ENCODE results near the gene DHX58.

The DHX58 gene

DNA sequence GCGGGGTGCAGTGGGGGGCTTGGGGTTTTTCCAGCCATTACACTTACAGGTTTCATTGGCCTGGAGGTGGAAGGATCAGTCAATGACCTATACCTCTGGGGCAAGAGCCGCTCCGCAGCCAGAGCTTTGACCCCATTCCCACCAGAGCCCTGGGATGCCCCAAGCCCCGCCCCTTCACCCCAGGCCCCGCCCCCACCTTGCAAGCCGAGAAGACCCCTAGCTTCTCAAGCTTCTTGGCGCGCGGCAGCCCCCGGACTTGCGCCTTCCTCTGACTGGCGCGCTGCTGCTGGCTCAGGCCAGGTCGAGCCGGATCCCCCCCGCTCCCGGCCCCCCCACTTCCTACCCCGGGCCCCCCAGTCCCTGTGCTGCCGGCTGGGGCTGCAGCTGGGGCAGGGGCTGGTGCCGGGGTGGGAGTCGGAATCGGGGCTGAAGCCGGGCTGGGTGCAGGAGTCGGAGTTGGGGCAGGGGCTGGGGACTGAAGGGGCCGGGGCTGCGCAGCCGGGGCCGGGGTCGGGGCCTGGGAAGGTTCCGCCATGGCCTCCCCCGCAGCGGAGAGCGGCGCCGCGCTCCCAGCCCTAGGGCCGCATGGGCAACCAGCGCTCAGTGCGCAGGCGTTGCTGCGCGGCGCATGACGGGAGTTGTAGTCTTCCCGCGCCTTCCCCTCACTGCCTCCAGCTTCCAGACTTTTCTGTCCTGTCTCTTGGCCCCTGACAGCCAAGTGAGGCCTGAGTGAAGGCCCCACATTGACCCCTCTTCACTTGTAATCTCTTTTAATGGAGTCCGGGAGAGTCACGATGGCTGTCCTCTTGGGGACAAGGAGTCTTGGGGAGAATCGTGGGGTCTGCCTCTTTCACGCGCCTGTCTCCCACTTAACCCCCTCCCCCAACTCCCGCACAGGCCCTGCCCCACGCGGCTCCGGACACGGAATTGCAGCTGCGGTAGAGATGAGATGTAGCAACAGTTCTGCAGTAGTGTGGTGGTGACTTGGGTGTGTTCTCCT, 8.6 kb upstream of the DHX58 start, which contains the start of gene KAT2A:
Gene KAT2A, minus strand, starts transcription at position 598 of the 1,000 bp plus-strand sequence. Its CDS starts 63 bp downstream, at position 535.
- Mint-ChIP-seq H3K4me1 (peaks cover 17% of the 10 kb centered on the region), H3K9me3 (no peaks in the 10 kb centered on the region), H3K4me3 (peak within 1 kb of the TSS; percentile 77), H3K36me3 (peaks cover 17% of the 10 kb centered on the region), H3K27ac (peak within 1 kb of the TSS; percentile 47), H3K27me3 (no peaks in the 10 kb centered on the region)
- DNase-seq (ENCODE audit: low spot score in 2 of 2) (peak; percentile 65 to 73), ATAC-seq (ENCODE audit: low read depth) (peak; percentile 84)

DNA sequence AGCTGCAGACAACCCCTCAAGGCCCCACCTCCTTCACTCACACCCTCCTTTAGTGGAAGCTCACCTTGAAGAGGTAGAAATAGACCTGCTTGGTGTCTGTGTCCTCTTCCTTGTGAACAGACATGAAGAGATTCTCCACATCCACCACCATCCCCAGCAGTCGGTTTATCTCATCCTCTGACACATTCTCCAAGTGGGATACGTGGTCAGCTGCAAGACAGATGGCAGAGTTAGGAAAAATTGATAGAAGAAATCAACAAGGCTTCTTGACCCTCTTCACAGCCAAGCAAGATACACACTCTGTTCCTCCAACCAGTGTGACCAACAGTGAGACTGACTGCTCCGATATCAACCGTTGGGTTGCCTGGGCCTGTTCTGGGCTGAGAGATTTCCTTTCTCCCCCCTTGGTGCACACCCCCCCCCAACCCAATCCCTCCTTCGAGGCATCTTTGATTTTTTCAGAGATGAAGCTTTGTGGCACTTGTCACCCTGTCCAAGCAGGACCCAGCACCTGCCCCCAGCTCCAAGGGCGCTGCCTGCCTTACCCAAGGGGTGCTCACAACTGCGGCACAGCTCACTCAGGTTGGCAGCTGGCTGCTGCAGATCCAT, 7.8 kb upstream of the DHX58 start:
- ATAC-seq (ENCODE audit: low read depth) (no peak), DNase-seq (ENCODE audit: low spot score in 2 of 2) (no peak)
- Mint-ChIP-seq H3K9me3 (no peaks in the 10 kb centered on the region), H3K36me3 (peaks cover 10% of the 10 kb centered on the region), H3K27me3 (no peaks in the 10 kb centered on the region), H3K4me1 (peaks cover 25% of the 10 kb centered on the region), H3K4me3 (peak overlapping the region; percentile 52), H3K27ac (no peak overlapping the region)

DNA sequence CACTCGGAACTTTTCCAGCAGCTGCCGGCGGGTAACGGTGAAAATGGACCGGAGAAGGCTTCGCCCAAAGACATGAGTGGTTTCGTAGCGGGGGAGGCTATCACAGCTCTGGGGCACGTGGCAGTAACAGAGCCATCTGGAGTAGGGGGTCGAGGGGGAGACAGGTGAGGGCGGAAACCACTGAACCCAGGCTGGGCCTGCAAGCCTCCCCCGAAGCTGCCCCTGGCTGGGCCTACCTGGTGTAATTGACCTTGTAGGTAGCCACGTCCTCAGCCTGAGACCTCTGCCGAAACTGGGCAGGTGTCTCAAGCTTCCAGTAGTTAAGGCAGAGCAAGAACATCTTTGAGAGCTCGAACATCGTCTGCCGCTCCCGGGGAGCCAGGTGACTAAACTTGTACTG, 6.8 kb upstream of the DHX58 start:
- DNase-seq (ENCODE audit: low spot score in 2 of 2): no peak
- no peaks in the 10 kb centered on the region for H3K9me3 Mint-ChIP-seq
- H3K4me3 Mint-ChIP-seq: no peak overlapping the region
- no peak overlapping the region for H3K27ac Mint-ChIP-seq
- no peak for ATAC-seq (ENCODE audit: low read depth)
- H3K36me3 Mint-ChIP-seq: peaks cover 8% of the 10 kb centered on the region
- no peaks in the 10 kb centered on the region for H3K27me3 Mint-ChIP-seq
- peaks cover 30% of the 10 kb centered on the region for H3K4me1 Mint-ChIP-seq

DNA sequence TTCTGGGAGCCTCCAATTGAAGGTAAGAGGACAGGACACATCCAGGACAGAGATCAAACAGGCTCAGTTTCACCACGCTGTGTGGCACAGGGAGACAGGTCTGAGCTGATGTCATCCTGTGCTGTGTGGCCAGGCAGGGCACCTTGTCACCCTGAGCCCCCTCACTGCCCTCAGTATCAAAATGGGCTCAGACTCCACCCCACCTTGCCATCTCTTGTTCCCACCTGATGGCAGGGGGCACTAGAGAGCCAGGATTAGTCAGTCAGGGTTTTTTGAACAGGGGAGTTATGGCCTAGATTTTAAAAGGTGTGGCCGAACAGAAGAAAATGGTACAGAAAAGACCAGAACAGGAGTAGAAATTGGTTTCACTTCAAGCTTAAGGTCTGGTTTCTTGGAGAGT, 6.0 kb upstream of the DHX58 start:
- Mint-ChIP-seq H3K4me3 (peak overlapping the region; percentile 33), H3K27ac (no peak overlapping the region), H3K4me1 (peaks cover 32% of the 10 kb centered on the region)

DNA sequence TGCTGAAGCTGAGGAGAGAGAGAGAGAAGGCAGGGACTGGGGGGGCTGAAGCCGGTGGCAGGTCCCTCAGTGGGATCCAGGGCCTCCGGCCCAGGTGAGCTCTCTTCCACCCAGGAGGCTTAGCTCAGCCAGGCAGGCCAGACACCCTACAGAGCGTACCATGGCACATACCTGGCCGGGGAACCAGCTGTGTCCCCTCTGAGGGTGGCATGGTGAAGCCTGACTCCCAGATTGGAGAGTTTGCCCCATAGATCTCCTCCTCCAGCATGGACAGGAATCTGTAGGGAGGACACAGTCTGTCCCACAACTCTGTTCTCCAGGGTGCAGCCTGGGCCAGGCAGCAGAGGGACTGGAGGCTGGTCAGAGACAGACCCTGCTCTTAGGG, 5.6 kb upstream of the DHX58 start:
- H3K27me3 Mint-ChIP-seq: no peaks in the 10 kb centered on the region
- peaks cover 32% of the 10 kb centered on the region for H3K4me1 Mint-ChIP-seq
- no peaks in the 10 kb centered on the region for H3K9me3 Mint-ChIP-seq
- DNase-seq (ENCODE audit: low spot score in 2 of 2): no peak
- H3K27ac Mint-ChIP-seq: no peak overlapping the region
- peaks cover 8% of the 10 kb centered on the region for H3K36me3 Mint-ChIP-seq
- no peak overlapping the region for H3K4me3 Mint-ChIP-seq
- ATAC-seq (ENCODE audit: low read depth): no peak

More for the DNA sequence above, 6.0 kb upstream of the DHX58 start:
- Mint-ChIP-seq H3K36me3 (peaks cover 8% of the 10 kb centered on the region), H3K9me3 (no peaks in the 10 kb centered on the region), H3K27me3 (no peaks in the 10 kb centered on the region)
- no peak for DNase-seq (ENCODE audit: low spot score in 2 of 2)
- ATAC-seq (ENCODE audit: low read depth): no peak

DNA sequence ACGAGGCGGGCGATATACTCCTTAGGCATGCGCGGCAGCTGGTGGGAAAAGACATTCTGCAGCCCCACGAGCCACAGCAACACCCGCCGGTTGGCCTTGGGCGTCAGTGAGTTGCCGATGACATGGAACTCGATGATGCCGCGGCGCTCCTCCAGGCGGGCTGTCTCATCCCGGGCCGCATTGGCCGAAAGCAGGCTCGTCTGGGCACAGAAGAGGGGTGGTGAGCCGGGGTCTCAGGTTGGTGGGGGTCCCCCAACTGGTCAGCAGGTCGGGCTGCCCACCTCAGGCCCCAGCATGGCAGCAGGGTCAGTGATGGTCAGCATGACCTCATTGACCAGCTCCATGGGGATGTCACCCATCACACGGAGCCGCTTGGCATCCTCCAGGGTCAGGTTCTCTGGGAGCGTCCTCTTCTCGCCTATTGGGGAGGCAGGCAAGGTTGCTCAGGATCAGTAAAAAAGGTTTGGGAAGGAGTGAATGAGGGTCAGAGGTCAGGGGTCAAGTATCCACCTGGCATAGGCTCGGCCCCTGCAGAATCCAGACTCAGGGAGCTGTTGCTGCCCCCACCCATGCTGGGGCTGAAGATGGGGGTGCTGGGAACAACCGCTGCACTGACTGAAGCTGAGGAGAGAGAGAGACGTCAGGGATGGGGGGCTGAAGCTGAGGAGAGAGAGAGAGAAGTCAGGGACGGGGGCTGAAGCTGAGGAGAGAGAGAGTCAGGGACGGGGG, 5.0 kb upstream of the DHX58 start:
- Mint-ChIP-seq H3K27ac (peak overlapping the region; percentile 70), H3K4me3 (peak overlapping the region; percentile 17), H3K27me3 (no peaks in the 10 kb centered on the region), H3K9me3 (no peaks in the 10 kb centered on the region), H3K36me3 (peaks cover 8% of the 10 kb centered on the region), H3K4me1 (peaks cover 32% of the 10 kb centered on the region)
- ATAC-seq (ENCODE audit: low read depth) (no peak), DNase-seq (ENCODE audit: low spot score in 2 of 2) (no peak)

DNA sequence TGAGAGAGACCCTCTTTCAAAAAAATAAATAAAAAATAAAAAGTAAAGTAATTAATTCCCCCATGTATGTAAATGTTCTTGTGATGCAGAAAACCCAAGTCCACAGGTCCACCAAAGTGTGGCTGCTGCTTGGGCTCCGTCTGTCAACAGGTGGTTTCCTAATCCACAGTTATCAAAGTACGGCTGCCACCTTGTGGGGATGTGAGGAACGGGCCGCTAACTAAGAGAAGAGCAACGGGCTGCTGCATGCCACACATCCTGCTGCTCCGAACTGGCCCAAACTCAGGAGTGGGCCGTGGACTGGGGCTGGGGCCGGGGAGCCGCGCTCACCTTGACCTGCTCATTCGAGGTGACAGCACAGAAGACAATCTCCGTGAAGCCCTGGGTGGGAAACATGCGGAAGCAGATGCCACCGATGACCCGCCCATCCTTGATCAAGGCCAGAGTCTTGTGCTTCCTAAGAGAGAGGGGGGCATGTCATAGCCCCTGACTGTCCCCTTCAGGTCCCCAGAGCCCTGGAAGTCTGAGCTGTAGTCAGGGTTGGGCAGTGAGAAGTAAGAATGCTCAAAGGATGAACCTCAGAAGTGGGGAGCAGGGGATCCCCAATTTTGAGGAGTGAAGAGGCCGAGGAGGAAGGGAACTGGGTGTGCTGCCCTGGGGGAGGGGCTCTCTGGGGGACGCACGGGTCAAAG, 4.3 kb upstream of the DHX58 start:
- H3K4me1 Mint-ChIP-seq: peaks cover 36% of the 10 kb centered on the region
- H3K4me3 Mint-ChIP-seq: peak overlapping the region; percentile 69
- no peaks in the 10 kb centered on the region for H3K9me3 Mint-ChIP-seq
- peak; percentile 84 to 91 for DNase-seq (ENCODE audit: low spot score in 2 of 2)
- H3K36me3 Mint-ChIP-seq: peaks cover 8% of the 10 kb centered on the region
- peak overlapping the region; percentile 91 for H3K27ac Mint-ChIP-seq
- no peaks in the 10 kb centered on the region for H3K27me3 Mint-ChIP-seq
- peak; percentile 45 for ATAC-seq (ENCODE audit: low read depth)

DNA sequence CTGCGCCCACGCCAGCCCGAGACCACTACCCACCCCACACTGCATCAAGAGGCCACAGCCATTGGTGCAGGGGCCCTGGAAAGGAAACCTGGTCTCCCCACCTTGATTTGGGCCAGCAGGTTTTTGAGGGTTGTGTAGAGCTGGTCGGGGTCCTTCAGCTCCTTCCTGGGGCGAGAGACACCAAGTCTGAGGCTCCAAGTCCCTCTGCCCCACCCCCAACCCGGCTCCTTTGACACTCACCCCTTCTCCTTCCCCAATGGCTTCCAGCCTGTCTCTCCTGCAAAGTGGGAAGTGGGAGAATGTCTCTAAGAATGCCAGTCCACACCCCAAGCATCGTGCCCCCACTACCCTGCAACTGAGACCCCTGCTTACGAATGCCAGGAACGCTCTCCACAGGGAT, 1.6 kb upstream of the DHX58 start:
- Mint-ChIP-seq H3K27ac (no peak overlapping the region), H3K9me3 (no peaks in the 10 kb centered on the region), H3K4me3 (no peak overlapping the region), H3K36me3 (peaks cover 14% of the 10 kb centered on the region), H3K4me1 (peaks cover 42% of the 10 kb centered on the region), H3K27me3 (no peaks in the 10 kb centered on the region)
- ATAC-seq (ENCODE audit: low read depth) (no peak), DNase-seq (ENCODE audit: low spot score in 2 of 2) (no peak)

DNA sequence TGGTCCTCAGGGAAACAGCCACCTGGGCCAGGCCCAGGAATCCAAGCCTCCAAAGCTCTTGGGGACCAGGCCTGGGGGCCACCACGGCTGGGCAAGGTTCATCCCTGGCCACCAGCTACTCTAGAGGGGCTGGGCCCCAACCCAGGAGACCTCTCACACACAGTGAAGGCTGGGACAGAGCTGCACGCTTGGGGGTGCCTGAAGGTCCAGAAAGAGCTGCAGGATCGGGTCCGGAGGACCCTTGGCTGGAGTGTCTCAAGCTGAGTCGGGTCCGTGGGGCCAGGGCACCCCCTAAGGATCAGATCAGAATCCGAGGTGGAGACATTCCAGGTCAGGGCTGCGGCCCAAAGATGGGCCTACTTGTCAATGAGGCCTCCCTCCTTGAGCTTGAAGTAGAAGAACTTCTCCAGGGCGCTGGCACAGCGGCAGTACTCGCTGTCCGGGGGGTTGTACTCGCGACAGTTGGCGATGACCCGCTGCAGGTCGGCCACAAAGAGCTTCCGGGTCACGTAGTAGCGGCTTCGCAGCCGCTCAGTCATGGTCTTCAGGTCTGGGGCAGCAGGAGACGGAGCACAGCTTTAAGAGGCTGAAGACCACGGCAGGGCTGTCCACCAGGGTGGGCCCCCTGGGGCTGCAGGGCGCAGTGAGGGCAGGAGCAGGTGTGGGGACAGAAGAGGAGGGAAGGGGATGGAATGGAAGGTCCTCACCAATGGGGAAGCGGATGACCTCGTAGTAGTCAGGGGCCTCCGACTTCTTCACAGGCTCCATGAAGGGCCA, 967 bp upstream of the DHX58 start:
- Mint-ChIP-seq H3K4me3 (no peak overlapping the region), H3K4me1 (peaks cover 39% of the 10 kb centered on the region)
- no peak for DNase-seq (ENCODE audit: low spot score in 2 of 2)

DNA sequence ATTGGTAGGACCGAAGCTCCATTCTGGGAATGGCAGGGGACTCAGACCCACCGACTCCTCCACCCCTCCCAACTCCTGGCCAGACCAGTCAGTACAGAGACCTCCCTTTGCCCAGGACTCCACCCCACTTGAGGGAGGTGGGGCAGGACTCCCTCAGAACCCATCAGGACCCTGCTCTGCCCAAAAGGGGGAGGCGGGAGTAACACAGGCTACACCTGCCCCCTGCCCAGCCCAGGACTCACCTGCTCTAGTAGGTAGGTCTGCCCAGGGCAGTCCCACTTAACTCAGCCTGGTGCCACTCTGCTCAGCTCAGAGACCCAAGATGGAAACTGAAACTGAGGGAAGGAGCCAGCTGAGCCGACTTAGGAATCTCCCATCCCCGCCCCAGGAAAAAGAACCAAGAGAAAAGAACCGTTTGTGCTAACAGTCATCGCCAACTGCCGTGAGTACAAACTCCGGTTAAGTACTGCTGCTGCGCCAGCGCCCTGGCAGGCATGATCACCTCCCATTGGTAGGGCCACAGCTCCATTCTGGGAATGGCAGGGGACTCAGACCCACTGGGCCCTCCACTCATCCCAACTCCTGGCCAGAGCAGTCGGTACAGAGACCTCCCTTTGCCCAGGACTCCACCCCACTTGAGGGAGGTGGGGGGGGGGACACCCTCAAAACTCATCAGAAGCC, 503 bp downstream of the DHX58 start:
- ATAC-seq (ENCODE audit: low read depth): no peak
- no peaks in the 10 kb centered on the region for H3K27me3 Mint-ChIP-seq
- H3K36me3 Mint-ChIP-seq: peaks cover 12% of the 10 kb centered on the region
- peak overlapping the region; percentile 89 for H3K27ac Mint-ChIP-seq
- DNase-seq (ENCODE audit: low spot score in 2 of 2): no peak
- peaks cover 42% of the 10 kb centered on the region for H3K4me1 Mint-ChIP-seq
- peak overlapping the region; percentile 87 for H3K4me3 Mint-ChIP-seq
- H3K9me3 Mint-ChIP-seq: no peaks in the 10 kb centered on the region

More for the DNA sequence above, 967 bp upstream of the DHX58 start:
- Mint-ChIP-seq H3K27me3 (no peaks in the 10 kb centered on the region), H3K27ac (peak overlapping the region; percentile 21), H3K36me3 (peaks cover 14% of the 10 kb centered on the region), H3K9me3 (no peaks in the 10 kb centered on the region)
- no peak for ATAC-seq (ENCODE audit: low read depth)

DNA sequence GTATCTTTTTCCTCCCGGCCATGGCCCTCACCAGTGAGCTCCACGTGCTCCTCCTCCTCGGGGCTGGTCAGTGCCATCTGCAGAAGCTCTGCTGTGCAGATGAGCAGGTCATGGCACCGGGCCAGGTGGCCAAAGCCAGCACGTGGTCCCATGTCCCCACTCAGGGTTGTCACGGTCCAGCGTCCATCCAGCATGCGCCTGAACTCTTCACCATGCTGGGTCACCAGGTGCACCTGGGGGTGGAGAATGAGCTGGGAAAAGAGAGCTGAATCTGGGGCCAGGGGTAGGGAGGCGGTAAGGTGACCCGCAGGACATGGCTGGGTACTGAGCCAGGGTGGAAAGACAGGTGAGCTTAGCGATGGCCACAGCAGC, 1.3 kb downstream of the DHX58 start:
- H3K27me3 Mint-ChIP-seq: no peaks in the 10 kb centered on the region
- ATAC-seq (ENCODE audit: low read depth) (no peak), DNase-seq (ENCODE audit: low spot score in 2 of 2) (no peak)
- H3K36me3 Mint-ChIP-seq: peaks cover 9% of the 10 kb centered on the region
- H3K4me1 Mint-ChIP-seq: peaks cover 37% of the 10 kb centered on the region
- peak overlapping the region; percentile 32 for H3K4me3 Mint-ChIP-seq
- no peaks in the 10 kb centered on the region for H3K9me3 Mint-ChIP-seq
- H3K27ac Mint-ChIP-seq: no peak overlapping the region

DNA sequence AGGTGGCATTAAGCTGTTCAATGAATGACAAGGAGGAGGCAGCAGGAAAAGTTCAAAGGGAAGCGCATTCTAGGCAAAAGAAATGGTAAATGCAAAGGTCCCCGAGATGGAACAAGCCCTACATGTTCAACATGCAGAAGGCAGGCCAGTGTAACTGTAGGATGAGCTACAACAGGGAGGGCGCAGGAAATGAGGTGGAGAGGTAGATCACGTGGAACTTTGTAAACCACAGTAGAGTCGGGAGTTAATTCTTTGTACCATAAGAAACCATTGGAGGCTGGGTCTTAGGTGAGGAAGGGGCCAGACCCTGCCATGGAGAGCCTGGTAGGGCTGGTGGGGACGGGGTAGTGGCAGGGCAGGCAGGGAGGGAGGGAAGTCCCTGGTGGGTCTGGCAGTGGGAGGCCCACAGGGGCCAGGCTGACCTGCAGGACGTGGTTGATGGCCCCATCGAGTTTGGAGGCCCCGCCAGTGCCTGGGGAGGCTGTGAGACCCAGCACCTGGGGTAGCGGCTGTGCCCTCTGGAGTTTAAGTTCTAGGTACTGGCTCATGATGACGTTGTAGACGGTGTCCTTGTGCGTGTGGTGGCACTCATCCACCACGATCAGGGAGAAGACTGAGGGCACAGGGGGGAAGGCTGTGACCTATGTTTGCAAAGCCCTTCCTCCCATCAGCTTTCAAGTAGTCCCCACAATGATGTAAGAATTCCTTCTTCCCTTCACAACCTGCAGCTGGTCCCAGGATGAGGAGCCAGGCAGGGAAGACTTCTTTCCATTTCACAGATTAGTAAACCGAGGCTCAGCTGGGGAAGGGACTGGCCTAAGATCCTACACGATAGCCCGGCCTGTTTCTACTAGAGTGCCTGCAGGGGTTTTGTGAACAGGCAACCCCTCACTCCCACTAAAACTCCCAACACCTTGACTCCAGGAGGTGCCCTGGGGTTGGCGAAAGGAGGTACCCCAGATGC, 1.9 kb downstream of the DHX58 start:
- H3K36me3 Mint-ChIP-seq: peaks cover 9% of the 10 kb centered on the region
- no peaks in the 10 kb centered on the region for H3K9me3 Mint-ChIP-seq
- H3K27me3 Mint-ChIP-seq: no peaks in the 10 kb centered on the region
- H3K4me3 Mint-ChIP-seq: peak overlapping the region; percentile 21
- no peak for DNase-seq (ENCODE audit: low spot score in 2 of 2)
- H3K4me1 Mint-ChIP-seq: peaks cover 35% of the 10 kb centered on the region
- peak overlapping the region; percentile 5 for H3K27ac Mint-ChIP-seq
- ATAC-seq (ENCODE audit: low read depth): no peak

Data from memory B cell (primary cell).